Dendritic cell treated with granulocyte-macrophage colony-stimulating factor and Interleukin-4, amounts not matched to agents 40 ng/mL and 50 ng/mL, for 4 days (primary cell): ENCODE measurements around the gene CROCC.
"Not testable (repeated sequence)": the region's sequence is repeated elsewhere in the genome, so short reads cannot be mapped to it uniquely, and the experiment has no call there.

Experiments
- H3K27ac Mint-ChIP-seq: one replicate; pipeline ENCODE4 v1.8.0; 2022; ENCODE audit warnings: mild to moderate bottlenecking, mixed read lengths
- H3K27me3 Mint-ChIP-seq: one replicate; pipeline ENCODE4 v1.8.0; 2022; ENCODE audit warnings: mild to moderate bottlenecking, mixed read lengths
- H3K36me3 Mint-ChIP-seq: one replicate; pipeline ENCODE4 v1.8.0; 2022; ENCODE audit warnings: low read depth, mixed read lengths
- H3K4me1 Mint-ChIP-seq: one replicate; pipeline ENCODE4 v1.8.0; 2022; ENCODE audit warnings: low read depth, mixed read lengths
- H3K4me3 Mint-ChIP-seq: one replicate; pipeline ENCODE4 v1.8.0; 2022; ENCODE audit warnings: mild to moderate bottlenecking, moderate library complexity, mixed read lengths
- H3K9me3 Mint-ChIP-seq: one replicate; pipeline ENCODE4 v1.8.0; 2022; ENCODE audit warnings: mixed read lengths
- intact Hi-C: fragments of 100-400 bp; cut with micrococcal nuclease; formaldehyde crosslinking; loops from one replicate; pipeline ENCODE4 v1.15.0; 2022

CROCC gene, protein sequence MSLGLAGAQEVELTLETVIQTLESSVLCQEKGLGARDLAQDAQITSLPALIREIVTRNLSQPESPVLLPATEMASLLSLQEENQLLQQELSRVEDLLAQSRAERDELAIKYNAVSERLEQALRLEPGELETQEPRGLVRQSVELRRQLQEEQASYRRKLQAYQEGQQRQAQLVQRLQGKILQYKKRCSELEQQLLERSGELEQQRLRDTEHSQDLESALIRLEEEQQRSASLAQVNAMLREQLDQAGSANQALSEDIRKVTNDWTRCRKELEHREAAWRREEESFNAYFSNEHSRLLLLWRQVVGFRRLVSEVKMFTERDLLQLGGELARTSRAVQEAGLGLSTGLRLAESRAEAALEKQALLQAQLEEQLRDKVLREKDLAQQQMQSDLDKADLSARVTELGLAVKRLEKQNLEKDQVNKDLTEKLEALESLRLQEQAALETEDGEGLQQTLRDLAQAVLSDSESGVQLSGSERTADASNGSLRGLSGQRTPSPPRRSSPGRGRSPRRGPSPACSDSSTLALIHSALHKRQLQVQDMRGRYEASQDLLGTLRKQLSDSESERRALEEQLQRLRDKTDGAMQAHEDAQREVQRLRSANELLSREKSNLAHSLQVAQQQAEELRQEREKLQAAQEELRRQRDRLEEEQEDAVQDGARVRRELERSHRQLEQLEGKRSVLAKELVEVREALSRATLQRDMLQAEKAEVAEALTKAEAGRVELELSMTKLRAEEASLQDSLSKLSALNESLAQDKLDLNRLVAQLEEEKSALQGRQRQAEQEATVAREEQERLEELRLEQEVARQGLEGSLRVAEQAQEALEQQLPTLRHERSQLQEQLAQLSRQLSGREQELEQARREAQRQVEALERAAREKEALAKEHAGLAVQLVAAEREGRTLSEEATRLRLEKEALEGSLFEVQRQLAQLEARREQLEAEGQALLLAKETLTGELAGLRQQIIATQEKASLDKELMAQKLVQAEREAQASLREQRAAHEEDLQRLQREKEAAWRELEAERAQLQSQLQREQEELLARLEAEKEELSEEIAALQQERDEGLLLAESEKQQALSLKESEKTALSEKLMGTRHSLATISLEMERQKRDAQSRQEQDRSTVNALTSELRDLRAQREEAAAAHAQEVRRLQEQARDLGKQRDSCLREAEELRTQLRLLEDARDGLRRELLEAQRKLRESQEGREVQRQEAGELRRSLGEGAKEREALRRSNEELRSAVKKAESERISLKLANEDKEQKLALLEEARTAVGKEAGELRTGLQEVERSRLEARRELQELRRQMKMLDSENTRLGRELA (N-terminal part only)

DNA sequence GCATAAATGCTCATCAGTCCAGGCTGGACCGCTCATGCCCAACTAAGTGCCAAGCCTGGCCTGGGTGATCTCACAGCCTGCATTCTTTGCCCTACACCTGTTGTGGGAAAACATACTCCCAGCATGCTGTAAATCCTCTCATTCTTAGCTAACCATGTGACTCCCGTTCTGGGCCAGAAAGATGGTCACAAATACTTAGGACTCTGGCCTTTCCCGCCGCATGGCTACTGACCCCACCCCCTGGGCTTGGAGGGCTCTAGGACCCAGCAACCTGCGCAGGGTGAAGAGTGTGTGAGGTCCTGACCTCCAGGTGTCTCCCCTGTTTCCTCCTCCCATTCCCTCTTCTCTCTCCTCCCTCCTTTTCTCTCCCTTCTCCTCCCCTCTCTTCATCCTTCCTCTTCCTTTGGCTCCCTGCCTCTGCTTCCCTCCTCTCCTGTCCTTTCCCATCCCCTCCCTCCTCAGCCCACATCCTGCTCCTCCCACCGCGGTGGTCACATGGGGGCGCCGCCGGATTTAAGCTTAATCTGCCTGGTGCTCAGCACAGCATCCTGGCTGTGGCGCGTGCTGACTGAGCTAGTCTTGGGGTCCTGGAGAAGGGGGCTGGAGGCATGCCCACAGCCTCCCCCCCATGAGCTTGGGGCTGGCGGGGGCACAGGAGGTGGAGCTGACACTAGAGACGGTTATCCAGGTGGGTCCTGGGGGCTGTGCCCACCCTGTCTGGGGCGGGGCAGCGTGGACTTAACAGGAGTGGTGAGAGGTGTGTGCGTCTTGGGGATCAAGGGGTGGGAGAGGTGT lies at the start of gene CROCC:
Gene CROCC (plus strand): TSS at position 541 of the 795 bp plus-strand sequence. CDS start 88 bp downstream, at position 629.
- Mint-ChIP-seq H3K36me3 (no peaks in the 10 kb centered on the region), H3K4me3 (no peak within 1 kb of the TSS), H3K4me1 (peaks cover 9% of the 10 kb centered on the region), H3K27me3 (peaks cover 9% of the 10 kb centered on the region), H3K9me3 (no peaks in the 10 kb centered on the region), H3K27ac (no peak within 1 kb of the TSS)
- intact Hi-C loops: no loop called here

DNA sequence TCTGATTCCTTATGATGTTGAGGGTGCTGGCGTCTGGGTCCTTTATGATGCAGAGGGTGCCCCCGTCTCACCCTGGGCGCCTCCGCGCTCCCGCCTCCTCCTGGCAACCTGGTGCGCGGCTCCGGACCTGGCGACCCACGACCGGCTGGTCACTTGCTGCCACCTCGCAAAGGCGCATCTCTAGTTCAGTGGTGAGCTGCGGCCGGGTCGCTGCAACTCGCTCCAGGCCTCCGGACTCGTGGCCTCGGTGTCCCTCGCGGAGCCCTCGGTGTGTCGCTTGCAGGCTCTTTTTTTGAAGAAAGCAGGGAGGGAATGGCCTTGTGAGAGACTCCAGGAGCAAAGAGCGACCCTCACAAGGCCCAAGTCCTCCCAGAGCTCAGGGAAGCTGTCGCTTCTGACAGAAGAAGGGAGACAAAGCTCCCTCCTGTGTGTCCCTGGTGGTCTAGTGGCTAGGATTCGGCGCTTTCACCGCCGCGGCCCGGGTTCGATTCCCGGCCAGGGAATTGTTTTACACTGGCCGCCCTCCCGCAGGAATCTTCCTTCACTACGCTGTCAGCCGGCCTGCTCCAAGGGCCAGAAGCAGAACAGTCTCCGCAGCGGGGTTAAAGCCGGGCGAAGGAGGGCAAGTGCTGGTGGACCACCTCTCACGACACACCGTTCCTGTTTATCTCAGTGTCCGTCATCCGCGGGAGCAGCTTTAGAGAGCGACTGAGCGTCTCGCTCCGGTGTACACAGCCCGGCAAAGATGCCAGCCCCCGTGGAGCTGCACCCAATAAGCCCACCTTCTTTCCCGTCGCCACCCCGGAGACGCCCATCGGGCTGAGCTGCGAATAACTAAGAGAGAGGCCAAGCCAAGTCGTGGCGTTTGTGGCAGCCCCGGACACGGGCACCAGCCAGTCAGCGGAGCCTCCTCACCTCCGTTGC lies 49.3 kb upstream of the CROCC start:
- H3K4me1 Mint-ChIP-seq, H3K36me3 Mint-ChIP-seq, H3K9me3 Mint-ChIP-seq, intact Hi-C loops, H3K27ac Mint-ChIP-seq: not testable (repeated sequence)
- Mint-ChIP-seq H3K27me3 (peaks cover 52% of the 10 kb centered on the region), H3K4me3 (peak overlapping the region; percentile 56)

DNA sequence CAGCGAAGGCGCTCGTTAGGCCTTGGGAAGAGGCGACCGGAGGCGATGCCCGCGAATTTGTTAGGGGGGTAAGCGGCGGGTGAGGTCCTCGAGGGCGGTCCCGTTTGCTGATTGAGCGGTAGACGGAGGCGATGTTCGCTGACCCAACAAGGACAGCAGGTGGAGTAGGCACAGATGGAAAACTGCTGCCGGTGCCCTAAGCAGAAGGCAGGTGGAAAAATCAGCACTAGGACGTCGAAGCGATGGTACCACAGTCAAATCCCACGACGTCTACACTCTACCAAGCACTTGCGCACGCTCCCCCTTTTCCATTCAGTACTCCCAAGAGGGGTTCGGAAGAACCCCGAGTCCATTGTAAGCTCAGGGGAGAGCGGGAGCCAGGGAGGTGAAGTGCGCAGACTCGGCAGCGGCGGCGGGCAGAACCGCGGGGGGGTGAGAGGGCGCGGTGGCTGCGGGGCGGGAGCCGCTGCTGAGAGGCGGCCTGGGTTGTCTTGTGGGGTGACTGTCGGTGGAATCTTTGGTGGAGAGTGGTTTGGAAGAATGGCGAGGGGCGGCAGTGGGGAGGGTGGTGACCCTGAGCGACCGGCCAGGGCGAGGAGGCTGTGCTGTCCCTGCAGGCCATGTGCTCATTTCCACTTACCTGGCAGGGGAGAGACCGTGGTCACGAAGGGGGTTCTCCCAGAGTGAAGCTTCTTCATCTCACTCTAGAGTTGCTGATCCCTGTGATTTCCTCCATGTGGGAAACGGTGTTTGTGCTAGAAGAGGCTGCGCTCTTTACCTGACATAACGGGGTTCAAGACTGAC lies 48.5 kb upstream of the CROCC start:
- H3K4me1 Mint-ChIP-seq, H3K9me3 Mint-ChIP-seq, H3K27ac Mint-ChIP-seq, H3K36me3 Mint-ChIP-seq, intact Hi-C loops: not testable (repeated sequence)
- peak overlapping the region; percentile 56 for H3K4me3 Mint-ChIP-seq
- H3K27me3 Mint-ChIP-seq: peaks cover 52% of the 10 kb centered on the region

DNA sequence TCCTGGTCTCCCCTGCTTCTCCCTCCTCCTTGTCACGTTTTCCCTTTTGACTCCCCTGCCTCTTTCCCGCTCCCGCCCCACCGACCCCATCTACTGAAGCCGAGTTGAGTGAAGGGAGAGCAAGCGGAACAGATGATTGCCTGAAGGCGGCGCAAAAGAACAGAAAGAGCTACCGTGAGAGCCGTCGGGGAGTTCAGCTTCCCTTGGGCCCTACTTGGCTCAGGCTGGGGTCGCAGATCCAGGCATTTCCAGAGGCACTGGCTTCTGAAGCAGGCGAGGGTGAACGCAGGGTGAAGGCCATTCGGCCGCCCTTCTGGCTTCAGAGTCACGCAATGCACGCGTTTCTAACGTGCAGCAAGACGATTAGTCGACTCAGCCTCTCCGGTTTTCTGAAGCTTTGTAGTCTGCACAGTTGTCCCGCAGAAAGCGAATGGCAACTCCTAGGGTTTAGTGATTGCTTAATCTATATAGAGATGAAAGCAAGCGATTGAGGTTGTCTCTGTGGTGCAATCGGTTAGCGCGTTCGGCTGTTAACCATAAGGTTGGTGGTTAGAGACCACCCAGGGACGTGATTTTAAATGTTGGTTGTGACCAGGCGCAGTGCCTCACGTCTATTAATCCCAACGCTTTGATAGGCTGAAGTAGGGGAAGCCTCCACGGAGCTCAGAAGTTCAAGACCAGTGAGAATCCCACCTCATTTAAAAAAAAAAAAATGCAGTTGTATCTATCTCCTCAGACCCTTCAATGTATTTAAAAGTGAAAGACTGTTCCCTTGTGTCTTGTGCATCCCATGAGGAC lies 46.6 kb upstream of the CROCC start:
- H3K4me1 Mint-ChIP-seq, H3K4me3 Mint-ChIP-seq, H3K27ac Mint-ChIP-seq, H3K9me3 Mint-ChIP-seq, H3K36me3 Mint-ChIP-seq, intact Hi-C loops: not testable (repeated sequence)
- H3K27me3 Mint-ChIP-seq: peaks cover 56% of the 10 kb centered on the region

DNA sequence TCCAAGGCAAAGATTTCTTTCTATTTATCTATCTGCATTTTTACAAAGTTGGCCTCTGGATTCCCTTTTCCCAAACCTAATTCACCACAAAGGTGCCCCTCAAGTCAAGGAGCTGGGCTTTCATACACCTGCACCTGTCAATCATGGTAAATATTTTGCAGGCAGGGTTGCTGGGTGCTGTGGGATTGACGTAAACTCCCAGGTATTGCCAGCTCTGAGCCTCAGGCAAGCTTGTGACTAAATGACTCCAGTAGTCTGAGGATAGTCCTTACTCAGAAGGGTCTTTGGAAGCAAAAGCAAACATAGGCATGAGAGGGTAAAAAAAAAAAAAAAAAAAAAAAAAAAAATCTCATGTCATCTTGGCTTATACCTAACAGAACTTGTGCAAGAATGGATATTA lies 40.0 kb upstream of the CROCC start:
- H3K9me3 Mint-ChIP-seq, H3K4me1 Mint-ChIP-seq, H3K27ac Mint-ChIP-seq, H3K4me3 Mint-ChIP-seq, H3K36me3 Mint-ChIP-seq, intact Hi-C loops: not testable (repeated sequence)
- peaks cover 27% of the 10 kb centered on the region for H3K27me3 Mint-ChIP-seq

DNA sequence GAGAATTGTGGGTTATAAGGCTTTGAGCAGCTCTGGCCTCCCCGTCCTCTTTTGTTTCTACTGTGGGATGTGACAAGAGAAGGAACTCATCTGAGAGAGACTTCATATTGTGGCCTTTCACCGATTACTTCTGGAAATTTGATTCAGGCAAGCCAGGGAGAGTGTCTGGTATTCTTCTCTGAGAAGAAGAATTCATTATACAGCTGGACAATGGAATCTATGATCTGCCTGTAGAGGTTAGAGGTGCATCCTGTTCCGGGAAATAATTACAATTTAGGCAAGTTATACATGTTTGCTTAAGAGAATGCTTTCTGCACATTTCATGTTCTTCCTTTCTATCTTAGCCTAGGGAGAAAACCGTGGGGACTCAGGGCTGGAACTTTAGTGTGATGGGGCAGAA lies 38.7 kb upstream of the CROCC start:
- H3K27me3 Mint-ChIP-seq: peaks cover 25% of the 10 kb centered on the region

DNA sequence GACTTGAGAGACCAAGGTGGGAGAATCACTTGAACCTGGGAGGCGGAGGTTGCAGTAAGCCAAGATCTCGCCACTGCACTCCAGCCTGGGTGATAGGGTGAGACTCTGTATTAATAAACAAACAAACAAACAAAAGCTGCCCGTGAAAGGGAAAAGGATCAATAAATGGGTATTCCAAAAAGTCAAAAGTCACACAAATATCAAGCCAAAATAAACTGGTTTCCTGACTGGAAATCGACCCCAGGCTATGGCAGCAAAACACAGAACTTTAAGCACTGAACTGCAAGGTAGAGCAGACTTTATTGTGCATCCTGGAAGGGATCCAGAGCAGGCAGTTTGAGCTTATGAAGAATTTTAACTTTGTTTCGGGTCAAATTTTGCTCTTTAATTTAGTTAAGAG lies 37.2 kb upstream of the CROCC start:
- intact Hi-C loops, H3K4me3 Mint-ChIP-seq, H3K36me3 Mint-ChIP-seq, H3K9me3 Mint-ChIP-seq, H3K27ac Mint-ChIP-seq: not testable (repeated sequence)
- Mint-ChIP-seq H3K4me1 (peaks cover 18% of the 10 kb centered on the region), H3K27me3 (peaks cover 22% of the 10 kb centered on the region)

More for the DNA sequence above, 38.7 kb upstream of the CROCC start:
- Mint-ChIP-seq H3K9me3 (no peaks in the 10 kb centered on the region), H3K36me3 (no peaks in the 10 kb centered on the region), H3K4me3 (no peak overlapping the region), H3K4me1 (peaks cover 8% of the 10 kb centered on the region), H3K27ac (no peak overlapping the region)
- intact Hi-C loops: no loop called here

DNA sequence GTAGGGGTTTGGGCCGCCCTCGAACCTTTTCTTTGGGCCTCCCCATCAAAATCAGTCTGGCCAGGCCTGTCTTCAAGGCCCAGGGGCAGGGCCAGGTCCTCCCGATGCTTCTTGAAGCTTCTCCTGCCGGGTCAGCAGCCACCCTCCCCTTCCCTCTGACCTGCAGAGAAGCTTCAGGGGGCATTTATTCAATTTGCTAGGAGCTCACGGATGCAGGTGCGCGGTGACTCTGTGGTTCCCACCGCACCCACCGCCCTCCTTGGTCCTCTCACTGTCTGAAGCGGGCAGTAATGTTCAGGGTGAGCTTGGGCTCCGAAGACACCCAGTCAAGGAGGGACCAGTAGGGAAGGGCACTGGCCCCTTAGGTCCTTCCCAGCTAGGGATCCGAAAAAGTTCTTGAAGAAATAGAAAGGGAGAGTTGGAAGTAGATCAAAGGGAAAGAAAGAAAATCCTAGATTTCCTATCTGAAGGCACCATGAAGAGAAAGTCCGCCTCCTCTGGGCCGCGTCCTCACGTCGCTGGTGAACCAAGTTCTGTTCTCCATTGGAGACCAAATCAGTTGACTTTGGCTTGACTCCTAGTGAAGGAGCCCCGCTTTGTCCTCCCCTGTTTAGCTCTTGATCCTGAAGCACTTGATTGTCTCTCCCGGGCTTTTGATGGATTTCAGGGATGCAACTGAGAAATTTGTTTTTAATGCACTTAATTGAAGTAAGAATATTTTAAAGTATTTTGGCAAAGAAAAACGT lies 34.7 kb upstream of the CROCC start:
- H3K9me3 Mint-ChIP-seq: no peaks in the 10 kb centered on the region
- H3K4me3 Mint-ChIP-seq: no peak overlapping the region
- H3K4me1 Mint-ChIP-seq: peaks cover 18% of the 10 kb centered on the region
- peaks cover 12% of the 10 kb centered on the region for H3K27me3 Mint-ChIP-seq
- intact Hi-C loops: no loop called here
- H3K36me3 Mint-ChIP-seq: no peaks in the 10 kb centered on the region
- peak overlapping the region; percentile 17 for H3K27ac Mint-ChIP-seq

DNA sequence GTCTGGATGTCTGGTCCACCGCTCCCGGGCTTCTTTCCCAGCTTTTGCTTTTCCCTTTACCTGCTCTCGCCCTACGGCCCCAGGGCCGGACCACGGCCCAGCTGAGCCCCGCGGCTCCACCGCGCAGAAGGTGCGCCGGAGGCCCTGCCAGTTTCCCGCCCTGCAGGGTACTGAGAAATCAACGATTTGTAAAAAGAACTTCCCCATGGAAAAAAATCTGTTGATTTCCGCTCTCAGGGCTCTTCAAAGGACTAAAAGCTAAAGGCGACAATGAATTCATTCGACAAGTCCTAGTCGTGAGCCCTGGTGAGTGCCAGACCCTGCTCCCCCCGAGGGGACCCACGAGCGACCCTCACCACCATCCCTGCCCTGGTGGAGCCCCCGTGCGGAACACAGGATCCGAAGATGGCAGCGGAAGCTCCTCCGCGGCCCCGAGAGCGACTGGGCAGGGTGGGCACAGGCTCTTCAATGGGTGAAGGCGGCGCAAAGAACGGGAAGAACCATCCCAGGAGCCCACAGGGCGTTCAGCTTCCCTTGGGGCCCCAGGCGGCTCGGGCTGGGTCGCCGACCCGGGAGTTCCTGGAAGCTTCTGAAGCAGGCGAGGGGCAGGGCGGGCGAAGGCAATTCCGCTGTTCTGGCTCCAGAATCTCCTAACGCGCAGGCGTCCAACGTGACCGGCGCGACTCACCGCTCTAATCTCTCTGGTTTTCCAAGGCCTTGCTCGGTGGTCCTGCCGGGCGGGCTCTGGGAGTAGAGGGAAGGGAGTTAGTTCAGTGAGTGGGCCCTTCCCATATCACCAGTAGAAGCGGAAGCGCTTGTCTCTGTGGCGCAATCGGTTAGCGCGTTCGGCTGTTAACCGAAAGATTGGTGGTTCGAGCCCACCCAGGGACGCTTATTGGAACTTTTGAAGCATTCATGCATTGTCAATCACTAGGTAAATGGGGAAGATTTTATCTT lies 32.6 kb upstream of the CROCC start:
- peak overlapping the region; percentile 96 for H3K27ac Mint-ChIP-seq
- H3K9me3 Mint-ChIP-seq: no peaks in the 10 kb centered on the region
- peak overlapping the region; percentile 81 for H3K4me3 Mint-ChIP-seq
- no peaks in the 10 kb centered on the region for H3K36me3 Mint-ChIP-seq
- intact Hi-C loops: no loop called here
- peaks cover 2% of the 10 kb centered on the region for H3K27me3 Mint-ChIP-seq
- peaks cover 18% of the 10 kb centered on the region for H3K4me1 Mint-ChIP-seq

DNA sequence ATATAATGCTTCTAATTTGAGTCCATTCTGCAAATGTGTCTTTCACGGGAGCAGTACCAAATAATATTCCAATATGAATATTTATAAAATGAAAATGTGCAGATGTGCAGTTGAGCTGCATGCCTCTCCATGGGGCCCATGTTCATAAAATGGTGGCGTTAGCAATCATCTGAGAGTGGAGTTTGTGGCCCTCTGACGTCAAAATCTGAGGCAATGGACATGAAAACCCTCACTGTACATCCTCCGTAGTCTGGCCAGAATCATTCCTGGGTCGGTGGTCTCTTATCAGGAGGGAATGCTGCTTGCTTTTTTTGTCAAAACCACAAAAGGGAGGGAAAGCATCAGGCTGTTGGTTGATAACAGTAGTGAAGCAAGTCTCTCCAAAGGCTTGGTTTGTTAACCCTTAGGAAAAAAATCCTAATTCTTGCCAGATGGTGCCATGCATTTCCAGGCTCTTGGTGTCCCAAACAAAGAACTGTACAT lies 31.2 kb upstream of the CROCC start:
- intact Hi-C loops, H3K27ac Mint-ChIP-seq, H3K4me3 Mint-ChIP-seq, H3K36me3 Mint-ChIP-seq, H3K9me3 Mint-ChIP-seq, H3K27me3 Mint-ChIP-seq: not testable (repeated sequence)
- peaks cover 18% of the 10 kb centered on the region for H3K4me1 Mint-ChIP-seq
